DOHH2 (cell line): ENCODE measurements around the gene SPON1.

Source experiments
- H3F3A ChIP-seq: fragments of 200-600 bp; sonication (generic), shearing (Covaris generic); 2 replicates; pipeline ENCODE4 v1.6.0; 2016; ENCODE audit warnings: antibody characterized with exemption, mild to moderate bottlenecking; ENCODE audit not compliant: control insufficient read depth, insufficient read depth
- H3K27ac ChIP-seq: fragments of 200-600 bp; sonication (generic); 2 replicates; pipeline ENCODE4 v1.5.1; 2014; ENCODE audit warnings: low read depth, mild to moderate bottlenecking, low read length, moderate library complexity
- H3K27me3 ChIP-seq: fragments of 200-600 bp; sonication (generic); 2 replicates; pipeline ENCODE4 v1.6.1; 2014; ENCODE audit warnings: mild to moderate bottlenecking, low read length, mixed read lengths; ENCODE audit not compliant: control insufficient read depth
- H3K36me3 ChIP-seq: fragments of 200-600 bp; sonication (generic); 2 replicates; pipeline ENCODE4 v1.6.1; 2014; ENCODE audit warnings: mild to moderate bottlenecking, low read length, moderate library complexity, mixed read lengths; ENCODE audit not compliant: control insufficient read depth
- H3K4me1 ChIP-seq: fragments of 200-600 bp; sonication (generic); 2 replicates; pipeline ENCODE4 v1.6.1; 2014; ENCODE audit warnings: mild to moderate bottlenecking, low read length, mixed read lengths; ENCODE audit not compliant: control insufficient read depth
- H3K4me2 ChIP-seq: fragments of 200-600 bp; sonication (generic); 2 replicates; pipeline ENCODE4 v1.6.0; 2014; ENCODE audit warnings: mild to moderate bottlenecking, low read length, moderate library complexity
- H3K4me3 ChIP-seq: fragments of 200-600 bp; sonication (generic); 2 replicates; pipeline ENCODE4 v1.5.1; 2014; ENCODE audit warnings: mild to moderate bottlenecking, low read length, mixed read lengths
- H3K79me2 ChIP-seq: fragments of 200-600 bp; sonication (generic); 2 replicates; pipeline ENCODE4 v1.6.1; 2014; ENCODE audit warnings: mild to moderate bottlenecking, low read length, mixed read lengths; ENCODE audit not compliant: control insufficient read depth
- H3K9me2 ChIP-seq: fragments of 200-600 bp; sonication (generic); replicated peaks from 2 replicates; pipeline ENCODE4 v1.6.1; 2014; ENCODE audit warnings: mild to moderate bottlenecking, low read length, mixed read lengths; ENCODE audit not compliant: control insufficient read depth
- H3K9me3 ChIP-seq: fragments of 200-600 bp; sonication (generic); 2 replicates; pipeline ENCODE4 v1.6.1; 2014; ENCODE audit warnings: antibody characterized with exemption, low read length, mixed read lengths; ENCODE audit not compliant: control insufficient read depth, insufficient read depth
- H4K20me1 ChIP-seq: fragments of 200-600 bp; sonication (generic); 2 replicates; pipeline ENCODE4 v1.6.0; 2014; ENCODE audit warnings: low read depth, mild to moderate bottlenecking, antibody characterized with exemption, low read length, moderate library complexity; ENCODE audit not compliant: control insufficient read depth, insufficient read depth
- CTCF ChIP-seq: fragments of 200-600 bp; sonication (generic); IDR thresholded peaks from one replicate; pipeline ENCODE4 v1.5.1; 2014; ENCODE audit warnings: antibody characterized with exemption, mild to moderate bottlenecking, low read depth, low read length; ENCODE audit not compliant: poor library complexity, severe bottlenecking
- EZH2phosphoT487 ChIP-seq: fragments of 200-600 bp; sonication (generic); IDR thresholded peaks from 2 replicates; pipeline ENCODE4 v1.6.1; 2017; ENCODE audit warnings: borderline replicate concordance, mild to moderate bottlenecking, antibody characterized with exemption, low read length, moderate library complexity, mixed read lengths

SPON1 gene

DNA sequence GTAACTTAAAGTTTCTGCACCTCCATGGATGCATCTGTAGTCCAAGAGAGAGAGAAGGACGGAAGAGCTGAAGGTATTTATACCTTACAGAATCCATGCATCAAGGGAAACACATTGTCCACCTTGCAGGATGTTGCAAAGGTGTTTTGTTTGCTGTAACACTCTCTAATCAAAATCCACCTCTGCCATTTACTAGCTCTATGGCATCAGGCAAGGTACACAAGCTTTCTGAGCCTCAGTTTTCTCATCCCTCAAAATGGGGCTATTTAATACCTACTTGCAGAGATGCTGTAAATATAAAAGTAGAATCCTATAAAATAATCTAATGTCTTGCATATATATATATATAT is 21.6 kb upstream of the SPON1 start:
- Histone ChIP-seq H3K4me1 (no peaks in the 10 kb centered on the region), H3K4me3 (no peak overlapping the region), H3K9me2 (no peaks in the 10 kb centered on the region), H3F3A (no peaks in the 10 kb centered on the region), H3K27me3 (no peaks in the 10 kb centered on the region), H4K20me1 (no peaks in the 10 kb centered on the region), H3K79me2 (no peaks in the 10 kb centered on the region), H3K4me2 (no peak overlapping the region), H3K36me3 (no peaks in the 10 kb centered on the region), H3K9me3 (no peaks in the 10 kb centered on the region), H3K27ac (no peak overlapping the region)
- TF ChIP-seq CTCF (no peak), EZH2phosphoT487 (no peak)

DNA sequence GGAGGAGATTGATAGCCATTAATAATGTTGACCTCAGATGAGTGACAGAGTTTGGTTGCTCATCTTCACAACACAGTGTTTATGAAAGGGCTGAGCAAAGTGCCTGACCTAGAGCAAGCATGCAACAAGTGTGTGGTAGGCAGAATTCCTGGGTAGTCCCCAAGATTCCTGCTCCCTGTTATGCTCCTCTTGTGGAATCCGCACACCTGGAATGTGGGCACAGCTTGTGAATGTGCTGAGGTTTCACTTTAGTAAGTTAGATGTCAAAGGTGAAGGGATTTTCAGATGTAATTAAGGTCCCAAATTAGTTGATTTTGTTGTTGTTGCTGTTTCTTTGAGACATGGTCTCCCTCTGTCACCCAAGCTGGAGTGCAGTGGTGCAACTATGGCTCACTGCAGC is 20.7 kb upstream of the SPON1 start:
- H3F3A ChIP-seq = no peaks in the 10 kb centered on the region
- no peak overlapping the region for H3K27ac ChIP-seq
- H3K9me3 ChIP-seq = no peaks in the 10 kb centered on the region
- no peak for TF ChIP-seq CTCF
- TF ChIP-seq EZH2phosphoT487 = no peak
- H4K20me1 ChIP-seq = no peaks in the 10 kb centered on the region
- H3K4me2 ChIP-seq = no peak overlapping the region
- H3K9me2 ChIP-seq = no peaks in the 10 kb centered on the region
- H3K4me3 ChIP-seq = no peak overlapping the region
- H3K79me2 ChIP-seq = no peaks in the 10 kb centered on the region
- no peaks in the 10 kb centered on the region for H3K36me3 ChIP-seq
- H3K4me1 ChIP-seq = no peaks in the 10 kb centered on the region
- no peaks in the 10 kb centered on the region for H3K27me3 ChIP-seq

GRCh38 chr11:13942378-13942777 is 20.1 kb upstream of the SPON1 start:
- no peaks in the 10 kb centered on the region for H3K9me2 ChIP-seq
- no peak overlapping the region for H3K4me3 ChIP-seq
- no peaks in the 10 kb centered on the region for H3K27me3 ChIP-seq
- no peaks in the 10 kb centered on the region for H3F3A ChIP-seq
- no peak overlapping the region for H3K27ac ChIP-seq
- H3K79me2 ChIP-seq = no peaks in the 10 kb centered on the region
- no peak overlapping the region for H3K4me2 ChIP-seq
- TF ChIP-seq CTCF = no peak
- TF ChIP-seq EZH2phosphoT487 = no peak
- H3K4me1 ChIP-seq = no peaks in the 10 kb centered on the region
- H3K36me3 ChIP-seq = no peaks in the 10 kb centered on the region
- H3K9me3 ChIP-seq = no peaks in the 10 kb centered on the region
- H4K20me1 ChIP-seq = no peaks in the 10 kb centered on the region

DNA sequence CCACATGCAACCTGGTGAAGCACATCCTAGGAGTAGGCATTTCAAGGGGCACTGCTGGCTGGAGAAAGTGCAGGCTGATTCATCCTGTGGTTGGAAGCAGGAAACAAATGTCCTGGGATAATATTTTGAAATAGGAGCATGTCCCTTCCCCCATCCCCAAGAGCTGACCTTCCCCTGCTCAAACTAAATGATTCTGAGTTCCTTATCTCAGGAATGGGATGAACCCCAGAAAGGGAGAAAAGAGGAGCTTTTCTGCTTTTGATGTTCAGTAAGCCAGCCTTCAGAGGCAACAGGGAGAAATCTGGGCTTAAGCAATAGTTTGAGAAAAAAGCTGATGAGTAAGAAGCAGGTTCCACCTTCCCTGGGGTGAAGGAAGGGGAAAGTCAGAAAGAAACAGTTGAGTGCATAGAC is 19.5 kb upstream of the SPON1 start:
- Histone ChIP-seq H3F3A (no peaks in the 10 kb centered on the region), H3K4me3 (no peak overlapping the region), H3K9me3 (no peaks in the 10 kb centered on the region), H3K79me2 (no peaks in the 10 kb centered on the region), H3K4me1 (no peaks in the 10 kb centered on the region), H3K9me2 (no peaks in the 10 kb centered on the region), H3K27ac (no peak overlapping the region), H3K27me3 (no peaks in the 10 kb centered on the region), H4K20me1 (no peaks in the 10 kb centered on the region), H3K36me3 (no peaks in the 10 kb centered on the region), H3K4me2 (no peak overlapping the region)
- no peak for TF ChIP-seq EZH2phosphoT487
- TF ChIP-seq CTCF = no peak
